Measurements from ENCODE around the gene TNIK. TPM values are rescaled to one million over a fixed set of nuclear protein-coding genes. Genes with fewer than 3 reads are reported as not detected.

The TNIK gene
- total and polyA plus RNA-seq, 2 experiments from 2014 or later: 14.6 to 34.3 TPM

GRCh38 chr3:171504376-171504775 is 44.2 kb upstream of the TNIK start (continued):
- TF ChIP-seq ZNF462 (CRISPR knock-in tag; IDR thresholded peaks at IDR 0.05) (no peak), JUNB (IDR thresholded peaks at IDR 0.05; ENCODE audit: unreplicated experiment) (no peak), EZH2phosphoT487 (IDR thresholded peaks at IDR 0.05; ENCODE audit: unreplicated experiment) (no peak), NANOG (IDR thresholded peaks at IDR 0.05; ENCODE audit: borderline replicate concordance) (no peak), ZNF331 (CRISPR knock-in tag; IDR thresholded peaks at IDR 0.05; ENCODE audit: low read depth) (no peak)
- TF ChIP-seq, protein P1, sequence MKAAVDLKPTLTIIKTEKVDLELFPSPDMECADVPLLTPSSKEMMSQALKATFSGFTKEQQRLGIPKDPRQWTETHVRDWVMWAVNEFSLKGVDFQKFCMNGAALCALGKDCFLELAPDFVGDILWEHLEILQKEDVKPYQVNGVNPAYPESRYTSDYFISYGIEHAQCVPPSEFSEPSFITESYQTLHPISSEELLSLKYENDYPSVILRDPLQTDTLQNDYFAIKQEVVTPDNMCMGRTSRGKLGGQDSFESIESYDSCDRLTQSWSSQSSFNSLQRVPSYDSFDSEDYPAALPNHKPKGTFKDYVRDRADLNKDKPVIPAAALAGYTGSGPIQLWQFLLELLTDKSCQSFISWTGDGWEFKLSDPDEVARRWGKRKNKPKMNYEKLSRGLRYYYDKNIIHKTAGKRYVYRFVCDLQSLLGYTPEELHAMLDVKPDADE (IDR thresholded peaks at IDR 0.05): no peak

GRCh38 chr3:171503817-171504216 is 43.6 kb upstream of the TNIK start:
- H3K36me3 ChIP-seq (ENCODE audit: insufficient read depth): no peaks in the 10 kb centered on the region
- no peaks in the 10 kb centered on the region for H3K4me1 ChIP-seq (ENCODE audit: insufficient read depth)
- H3K36me3 Mint-ChIP-seq (ENCODE audit: low read depth): no peaks in the 10 kb centered on the region
- H3K27ac ChIP-seq (ENCODE audit: low read depth): no peak overlapping the region
- DNase-seq (ENCODE audit: low spot score): no peak
- no peak overlapping the region for H3K27ac Mint-ChIP-seq
- H3K4me1 Mint-ChIP-seq: peaks cover 9% of the 10 kb centered on the region; the same call in 2 of the 3 replicates
- H3K9me3 Mint-ChIP-seq: no peaks in the 10 kb centered on the region
- no peak overlapping the region for H3K4me3 ChIP-seq
- H3K27me3 ChIP-seq (ENCODE audit: insufficient read depth): no peaks in the 10 kb centered on the region
- H4K20me1 ChIP-seq (replicated peaks; ENCODE audit: insufficient read depth): no peaks in the 10 kb centered on the region
- H3K79me2 ChIP-seq (replicated peaks; ENCODE audit: insufficient read depth): no peaks in the 10 kb centered on the region
- H3K4me3 Mint-ChIP-seq: no peak overlapping the region
- ATAC-seq: no peak
- H3K4me2 ChIP-seq: no peak overlapping the region
- H3K27me3 Mint-ChIP-seq (ENCODE audit: insufficient read depth, low read depth, poor library complexity): peaks cover 2% of the 10 kb centered on the region
- H3K9me2 ChIP-seq (ENCODE audit: insufficient read depth): 0 out of 2 replicates have a peak, but pooled peaks cover 5% of the 10 kb centered on the region
- no peaks in the 10 kb centered on the region for H3F3A ChIP-seq (replicated peaks; ENCODE audit: low read depth)
- no peak overlapping the region for H2AFZ ChIP-seq
- no peak for TF ChIP-seq EZH2 (IDR thresholded peaks at IDR 0.05; ENCODE audit: low read depth, unreplicated experiment)
- no peak for TF ChIP-seq STAT1 (IDR thresholded peaks at IDR 0.05; ENCODE audit: unreplicated experiment)
- no peak for TF ChIP-seq CTCF (conservative IDR thresholded peaks at IDR 0.05; ENCODE audit: low read depth in 2 of 2)
- TF ChIP-seq ZNF331 (CRISPR knock-in tag; IDR thresholded peaks at IDR 0.05; ENCODE audit: low read depth): no peak
- no peak for TF ChIP-seq ZNF114 (CRISPR knock-in tag; IDR thresholded peaks at IDR 0.05)
- no peak for TF ChIP-seq CREB1 (CRISPR knock-in tag; IDR thresholded peaks at IDR 0.05; ENCODE audit: low read depth)
